ENCODE data around the gene ZNF253.
"Not testable (repeated sequence)": the region's sequence is repeated elsewhere in the genome, so short reads cannot be mapped to it uniquely, and the experiment has no call there.

The ZNF253 gene

DNA sequence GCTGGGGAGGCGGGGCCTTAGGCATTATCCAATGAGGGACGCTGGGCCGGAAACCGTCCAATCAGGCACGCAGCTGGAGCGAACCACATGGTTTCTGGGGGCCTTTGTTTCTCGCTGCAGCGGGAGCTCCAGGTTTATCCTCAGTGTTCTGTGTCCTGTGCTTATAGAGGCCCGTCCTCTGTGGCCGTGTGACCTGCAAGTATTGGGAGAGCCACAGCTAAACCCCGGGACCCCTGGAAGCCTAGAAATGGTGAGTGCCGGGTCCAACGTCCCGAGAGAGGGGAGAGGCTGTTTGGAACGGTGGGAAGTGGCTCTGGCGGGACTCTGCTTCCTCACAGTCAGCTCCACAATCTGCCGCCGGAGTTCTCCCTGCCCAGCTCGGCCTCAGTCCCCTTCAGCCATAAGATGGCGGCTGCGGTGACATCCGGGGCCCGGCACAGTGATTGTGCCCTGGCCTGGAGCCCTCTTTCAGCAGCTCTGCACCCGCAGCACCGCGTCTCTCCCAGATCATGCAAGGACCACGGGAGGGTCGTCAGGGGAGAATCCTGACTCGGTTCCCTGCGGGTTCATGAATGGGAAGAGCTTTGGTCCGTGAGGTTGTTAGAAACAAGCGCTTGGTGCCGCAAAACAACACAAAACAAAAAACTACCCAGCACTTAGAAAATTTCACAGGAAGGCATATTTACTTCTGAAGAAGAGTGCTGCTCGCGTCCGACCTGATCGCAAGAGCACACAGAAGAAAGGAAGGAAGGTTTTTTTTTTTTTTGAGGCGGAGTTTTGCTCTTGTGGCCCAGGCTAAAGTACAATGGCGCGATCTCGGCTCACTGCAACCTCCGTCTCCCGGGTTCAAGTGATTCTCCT, at the start of gene ZNF253:
ZNF253 (plus strand) TSS at position 133 of the 861 bp plus-strand sequence; CDS start at position 248, 115 bp downstream.
- H3K27ac ChIP-seq (ENCODE audit: low read length): no peak within 1 kb of the TSS
- peak within 1 kb of the TSS; percentile 90 for H3K4me3 ChIP-seq (ENCODE audit: low read length)
- H3K9me3 ChIP-seq (ENCODE audit: control insufficient read depth, insufficient read depth, low read length): no peaks in the 10 kb centered on the region
- H3K4me1 ChIP-seq (ENCODE audit: control insufficient read depth, insufficient read depth, low read length): no peaks in the 10 kb centered on the region
- peak; percentile 97 for DNase-seq (ENCODE audit: low read depth, low spot score)
- H3K27me3 ChIP-seq (ENCODE audit: control insufficient read depth, insufficient read depth, low read length): no peaks in the 10 kb centered on the region
- H3K36me3 ChIP-seq (ENCODE audit: control insufficient read depth, insufficient read depth, low read length): no peaks in the 10 kb centered on the region
- WGBS (ENCODE audit: insufficient coverage, insufficient read length): no CpG with 5 or more reads among the region's 43 CpGs

DNA sequence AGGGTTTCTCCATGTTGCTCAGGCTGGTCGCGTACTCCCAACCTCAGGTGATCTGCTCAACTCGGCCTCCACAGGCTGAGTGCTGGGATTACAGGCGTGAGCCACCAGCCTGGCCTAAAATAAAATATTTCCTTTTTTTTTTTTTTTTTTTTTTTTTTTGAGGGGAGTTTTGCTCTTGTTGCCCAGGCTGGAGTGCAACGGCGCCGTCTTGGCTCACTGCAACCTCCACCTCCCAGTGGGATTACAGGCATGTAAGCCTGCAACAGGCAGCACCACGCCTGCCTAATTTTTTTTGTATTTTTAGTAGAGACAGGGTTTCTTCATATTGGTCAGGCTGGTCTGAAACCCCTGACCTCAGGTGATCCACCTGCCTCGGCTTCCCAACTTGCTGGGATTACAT, 49.0 kb upstream of the ZNF253 start:
- no peaks in the 10 kb centered on the region for H3K9me3 ChIP-seq (ENCODE audit: control insufficient read depth, insufficient read depth, low read length)
- H3K27ac ChIP-seq (ENCODE audit: low read length): no peak overlapping the region
- no peak for DNase-seq (ENCODE audit: low read depth, low spot score)
- H3K27me3 ChIP-seq (ENCODE audit: control insufficient read depth, insufficient read depth, low read length): no peaks in the 10 kb centered on the region
- H3K4me3 ChIP-seq (ENCODE audit: low read length): no peak overlapping the region
- no peaks in the 10 kb centered on the region for H3K4me1 ChIP-seq (ENCODE audit: control insufficient read depth, insufficient read depth, low read length)
- no peaks in the 10 kb centered on the region for H3K36me3 ChIP-seq (ENCODE audit: control insufficient read depth, insufficient read depth, low read length)
- no CpG with 5 or more reads among the region's 9 CpGs for WGBS (ENCODE audit: insufficient coverage, insufficient read length)

DNA sequence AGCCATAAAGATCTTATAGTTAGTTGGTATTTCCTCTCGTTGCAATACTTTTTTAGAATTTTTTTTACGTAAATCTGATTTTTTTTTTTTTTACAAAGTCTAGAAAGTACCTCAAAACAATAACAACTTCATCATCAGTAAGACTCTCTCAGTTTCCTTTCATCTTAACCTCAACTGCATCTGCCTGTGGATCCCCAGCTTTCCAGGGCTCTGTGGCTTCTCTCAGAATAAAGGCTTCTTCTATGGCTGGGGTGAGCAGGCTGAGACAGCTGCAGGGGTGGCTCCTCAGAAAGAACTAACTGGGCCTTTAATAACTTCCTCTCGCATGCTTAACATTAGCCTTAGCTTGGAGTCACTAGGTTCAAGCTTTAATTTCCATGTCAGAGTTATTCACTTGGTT, 48.3 kb upstream of the ZNF253 start:
- no peak for DNase-seq (ENCODE audit: low read depth, low spot score)
- H3K9me3 ChIP-seq (ENCODE audit: control insufficient read depth, insufficient read depth, low read length): no peaks in the 10 kb centered on the region
- H3K4me1 ChIP-seq (ENCODE audit: control insufficient read depth, insufficient read depth, low read length): no peaks in the 10 kb centered on the region
- no peak overlapping the region for H3K27ac ChIP-seq (ENCODE audit: low read length)
- no peaks in the 10 kb centered on the region for H3K27me3 ChIP-seq (ENCODE audit: control insufficient read depth, insufficient read depth, low read length)
- WGBS (ENCODE audit: insufficient coverage, insufficient read length): no CpG with 5 or more reads among the region's 3 CpGs
- no peaks in the 10 kb centered on the region for H3K36me3 ChIP-seq (ENCODE audit: control insufficient read depth, insufficient read depth, low read length)
- H3K4me3 ChIP-seq (ENCODE audit: low read length): no peak overlapping the region

DNA sequence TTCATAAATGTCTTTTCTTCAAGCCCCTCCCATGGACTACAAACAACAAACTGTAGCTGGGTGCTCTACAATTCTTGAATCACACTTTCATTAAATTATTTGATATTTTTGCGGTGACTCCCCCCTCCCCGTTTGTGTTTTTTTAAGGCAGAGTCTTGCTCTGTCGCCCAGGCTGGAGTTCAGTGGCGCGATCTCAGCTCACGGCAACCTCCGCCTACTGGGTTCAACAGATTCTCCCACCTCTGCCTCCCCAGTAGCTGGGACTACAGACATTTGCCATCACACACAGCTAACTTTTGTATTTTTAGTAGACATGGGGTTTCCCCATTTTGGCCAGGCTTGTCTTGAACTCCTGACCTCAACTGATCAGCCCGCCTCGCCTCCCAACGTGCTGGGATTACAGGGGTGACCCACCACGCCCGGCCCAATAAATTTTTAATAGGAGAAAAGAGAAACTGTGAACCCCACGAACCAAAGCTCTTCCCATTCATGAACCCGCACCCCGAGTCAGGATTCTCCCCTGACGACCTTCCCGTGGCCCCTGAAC, 44.8 kb upstream of the ZNF253 start:
- DNase-seq (ENCODE audit: low read depth, low spot score): no peak

DNA sequence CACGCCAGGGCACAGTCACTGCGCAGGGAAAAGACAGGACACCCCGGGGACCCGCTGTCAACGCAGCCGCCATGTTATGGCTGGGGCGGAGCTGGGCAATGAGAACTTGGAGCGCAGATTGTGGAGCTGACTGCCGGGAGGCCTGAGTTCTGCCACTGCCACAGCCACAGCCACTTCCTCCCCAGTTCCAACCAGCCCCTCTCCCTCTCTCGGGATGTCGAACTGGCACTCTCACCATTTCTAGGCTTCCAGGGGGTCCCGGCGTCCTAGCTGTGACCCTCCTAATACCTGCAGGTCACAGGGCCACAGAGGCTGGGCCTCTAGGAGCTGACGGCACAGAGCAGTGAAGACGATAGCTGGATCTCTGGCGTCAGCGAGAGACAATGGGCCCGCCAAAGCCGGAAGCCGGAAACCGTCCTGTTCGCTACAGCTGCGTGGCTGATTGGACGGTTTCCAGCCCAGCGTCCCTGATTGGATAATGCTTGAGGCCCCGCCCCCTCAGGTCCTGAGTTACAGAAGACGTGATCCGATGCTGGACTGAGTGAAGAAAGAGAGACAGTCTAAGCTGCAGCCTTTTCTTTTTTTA, 44.2 kb upstream of the ZNF253 start, which contains the start of gene ZNF506:
ZNF506 (minus strand) TSS at position 385 of the 586 bp plus-strand sequence; CDS start at position 238, 147 bp downstream.
- WGBS (ENCODE audit: insufficient coverage, insufficient read length): no CpG with 5 or more reads among the region's 28 CpGs
- Histone ChIP-seq H3K36me3 (ENCODE audit: control insufficient read depth, insufficient read depth, low read length) (no peaks in the 10 kb centered on the region), H3K27ac (ENCODE audit: low read length) (no peak within 1 kb of the TSS), H3K9me3 (ENCODE audit: control insufficient read depth, insufficient read depth, low read length) (no peaks in the 10 kb centered on the region), H3K4me3 (ENCODE audit: low read length) (peak within 1 kb of the TSS; percentile 83), H3K27me3 (ENCODE audit: control insufficient read depth, insufficient read depth, low read length) (no peaks in the 10 kb centered on the region), H3K4me1 (ENCODE audit: control insufficient read depth, insufficient read depth, low read length) (no peaks in the 10 kb centered on the region)
- DNase-seq (ENCODE audit: low read depth, low spot score): peak; percentile 82

More for the DNA sequence above, 44.8 kb upstream of the ZNF253 start:
- no CpG with 5 or more reads among the region's 17 CpGs for WGBS (ENCODE audit: insufficient coverage, insufficient read length)
- H3K9me3 ChIP-seq (ENCODE audit: control insufficient read depth, insufficient read depth, low read length): no peaks in the 10 kb centered on the region
- peak overlapping the region; percentile 83; the same call in 1 of the 2 replicates for H3K4me3 ChIP-seq (ENCODE audit: low read length)
- H3K27ac ChIP-seq (ENCODE audit: low read length): no peak overlapping the region
- no peaks in the 10 kb centered on the region for H3K27me3 ChIP-seq (ENCODE audit: control insufficient read depth, insufficient read depth, low read length)
- H3K4me1 ChIP-seq (ENCODE audit: control insufficient read depth, insufficient read depth, low read length): no peaks in the 10 kb centered on the region
- H3K36me3 ChIP-seq (ENCODE audit: control insufficient read depth, insufficient read depth, low read length): no peaks in the 10 kb centered on the region

DNA sequence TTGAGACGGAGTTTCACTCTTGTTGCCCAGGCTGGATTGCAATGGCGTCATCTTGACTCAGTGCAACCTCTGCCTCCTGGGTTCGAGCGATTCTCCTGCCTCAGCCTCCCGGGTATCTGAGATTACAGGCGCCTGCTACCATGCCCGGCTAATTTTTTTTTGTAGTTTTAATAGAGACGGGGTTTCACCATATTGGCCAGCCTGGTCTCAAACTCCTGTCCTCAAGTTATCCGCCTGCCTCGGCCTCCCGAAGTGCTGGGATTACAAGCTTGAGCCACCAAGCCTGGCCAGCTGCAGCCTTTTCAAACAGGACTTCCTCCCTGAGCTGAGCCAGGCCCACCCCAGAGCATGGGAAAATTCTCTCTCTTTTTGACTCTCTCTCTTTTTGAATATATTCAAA, 43.7 kb upstream of the ZNF253 start:
- H3K4me3 ChIP-seq (ENCODE audit: low read length): peak overlapping the region; percentile 8; the same call in 1 of the 2 replicates
- not testable (repeated sequence) for H3K9me3 ChIP-seq (ENCODE audit: control insufficient read depth, insufficient read depth, low read length); H3K27ac ChIP-seq (ENCODE audit: low read length); DNase-seq (ENCODE audit: low read depth, low spot score); H3K4me1 ChIP-seq (ENCODE audit: control insufficient read depth, insufficient read depth, low read length); H3K36me3 ChIP-seq (ENCODE audit: control insufficient read depth, insufficient read depth, low read length); H3K27me3 ChIP-seq (ENCODE audit: control insufficient read depth, insufficient read depth, low read length)
- WGBS (ENCODE audit: insufficient coverage, insufficient read length): no CpG with 5 or more reads among the region's 11 CpGs

DNA sequence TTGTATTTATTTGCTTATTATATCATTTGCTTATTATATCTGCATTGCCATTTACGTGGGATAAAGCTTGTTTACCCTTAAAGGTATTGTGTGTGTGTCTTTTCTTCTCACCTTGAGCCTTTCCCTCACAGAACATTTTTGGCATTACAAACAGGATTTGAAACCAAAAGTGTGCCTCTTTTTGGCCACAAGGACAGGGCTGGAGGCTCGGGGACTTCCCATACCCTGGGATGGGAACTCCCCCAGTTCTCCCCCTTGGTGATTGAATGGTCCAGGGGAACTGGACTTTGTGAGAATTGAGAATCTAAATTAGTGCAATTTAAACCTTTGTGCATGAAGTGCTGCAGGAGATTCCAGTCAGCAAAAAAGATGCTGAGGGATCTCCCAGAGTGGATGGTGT, 41.8 kb upstream of the ZNF253 start:
- no CpG with 5 or more reads among the region's 2 CpGs for whole genome bisulfite sequencing (ENCODE audit: insufficient coverage, insufficient read length)
- Histone ChIP-seq H3K27me3 (ENCODE audit: control insufficient read depth, insufficient read depth, low read length) (no peaks in the 10 kb centered on the region), H3K36me3 (ENCODE audit: control insufficient read depth, insufficient read depth, low read length) (no peaks in the 10 kb centered on the region), H3K27ac (ENCODE audit: low read length) (no peak overlapping the region), H3K9me3 (ENCODE audit: control insufficient read depth, insufficient read depth, low read length) (no peaks in the 10 kb centered on the region; the same call in 1 of the 2 replicates), H3K4me1 (ENCODE audit: control insufficient read depth, insufficient read depth, low read length) (no peaks in the 10 kb centered on the region), H3K4me3 (ENCODE audit: low read length) (no peak overlapping the region)
- no peak for DNase-seq (ENCODE audit: low read depth, low spot score)

DNA sequence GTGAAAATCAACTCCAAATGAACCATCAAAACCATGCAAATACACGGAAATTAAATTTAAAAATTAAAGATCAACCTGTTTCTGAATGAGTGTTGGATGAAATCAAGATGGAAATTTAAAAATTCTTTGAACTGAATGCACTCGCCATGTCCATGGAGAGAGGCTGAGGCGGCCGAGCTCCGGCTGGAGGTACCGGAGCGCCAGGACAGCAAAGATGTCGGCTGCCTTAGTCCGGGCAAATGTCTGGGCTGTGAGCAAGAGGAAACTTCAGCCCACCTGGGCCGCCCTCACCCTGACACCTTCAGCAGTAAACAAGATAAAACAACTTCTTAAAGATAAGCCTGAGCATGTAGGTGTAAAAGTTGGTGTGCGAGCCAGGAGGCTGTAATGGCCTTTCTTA, 38.8 kb upstream of the ZNF253 start:
- Histone ChIP-seq H3K27me3 (ENCODE audit: control insufficient read depth, insufficient read depth, low read length) (no peaks in the 10 kb centered on the region), H3K9me3 (ENCODE audit: control insufficient read depth, insufficient read depth, low read length) (peaks cover 2% of the 10 kb centered on the region; the same call in 1 of the 2 replicates), H3K27ac (ENCODE audit: low read length) (no peak overlapping the region), H3K4me3 (ENCODE audit: low read length) (no peak overlapping the region), H3K4me1 (ENCODE audit: control insufficient read depth, insufficient read depth, low read length) (no peaks in the 10 kb centered on the region), H3K36me3 (ENCODE audit: control insufficient read depth, insufficient read depth, low read length) (no peaks in the 10 kb centered on the region)
- no peak for DNase-seq (ENCODE audit: low read depth, low spot score)
- WGBS (ENCODE audit: insufficient coverage, insufficient read length): no CpG with 5 or more reads among the region's 11 CpGs

DNA sequence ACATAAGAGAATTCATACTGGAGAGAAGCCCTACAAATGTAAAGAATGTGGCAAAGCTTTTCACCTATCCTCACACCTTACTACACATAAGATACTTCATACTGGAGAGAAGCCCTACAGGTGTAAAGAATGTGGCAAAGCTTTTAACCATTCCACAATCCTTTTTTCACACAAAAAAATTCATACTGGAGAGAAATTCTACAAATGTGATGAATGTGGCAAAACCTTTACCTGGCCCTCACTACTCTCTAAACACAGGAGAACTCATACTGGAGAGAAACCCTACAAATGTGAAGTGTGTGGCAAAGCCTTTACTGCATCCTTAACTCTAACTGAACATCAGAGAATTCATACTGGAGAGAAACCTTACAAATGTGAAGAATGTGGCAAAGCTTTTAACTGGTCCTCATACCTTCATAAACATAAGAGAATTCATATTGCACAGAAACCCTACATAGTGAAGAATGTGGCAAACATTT, 30.1 kb upstream of the ZNF253 start:
- H3K9me3 ChIP-seq (ENCODE audit: control insufficient read depth, insufficient read depth, low read length): peaks cover 2% of the 10 kb centered on the region; the same call in 1 of the 2 replicates
- no peaks in the 10 kb centered on the region for H3K27me3 ChIP-seq (ENCODE audit: control insufficient read depth, insufficient read depth, low read length)
- H3K27ac ChIP-seq (ENCODE audit: low read length): no peak overlapping the region
- DNase-seq (ENCODE audit: low read depth, low spot score): no peak
- no peak overlapping the region for H3K4me3 ChIP-seq (ENCODE audit: low read length)
- H3K36me3 ChIP-seq (ENCODE audit: control insufficient read depth, insufficient read depth, low read length): no peaks in the 10 kb centered on the region
- H3K4me1 ChIP-seq (ENCODE audit: control insufficient read depth, insufficient read depth, low read length): no peaks in the 10 kb centered on the region

DNA sequence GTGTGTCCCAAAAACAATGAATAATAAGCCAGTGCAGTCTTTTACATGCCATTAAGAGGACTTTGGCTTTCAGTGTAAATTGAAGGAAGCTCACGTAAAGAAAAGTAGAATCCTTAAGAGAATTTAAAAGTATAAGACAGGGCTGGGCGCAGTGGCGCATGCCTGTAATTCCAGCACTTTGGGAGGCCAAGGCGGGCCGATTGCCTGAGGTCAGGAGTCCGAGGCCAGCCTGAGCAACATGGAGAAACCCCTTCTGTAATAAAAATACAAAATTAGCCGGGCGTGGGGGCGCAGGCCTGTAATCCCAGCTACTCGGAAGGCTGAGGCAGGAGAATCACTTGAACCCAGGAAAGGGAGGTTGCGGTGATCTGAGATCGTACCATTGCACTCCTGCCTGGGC, 17.9 kb upstream of the ZNF253 start:
- WGBS (ENCODE audit: insufficient coverage, insufficient read length): no CpG with 5 or more reads among the region's 12 CpGs
- no peak for DNase-seq (ENCODE audit: low read depth, low spot score)
- no peaks in the 10 kb centered on the region for H3K27me3 ChIP-seq (ENCODE audit: control insufficient read depth, insufficient read depth, low read length)

More for the DNA sequence above, 17.9 kb upstream of the ZNF253 start:
- H3K4me3 ChIP-seq (ENCODE audit: low read length): no peak overlapping the region
- H3K27ac ChIP-seq (ENCODE audit: low read length): no peak overlapping the region
- no peaks in the 10 kb centered on the region for H3K36me3 ChIP-seq (ENCODE audit: control insufficient read depth, insufficient read depth, low read length)
- no peaks in the 10 kb centered on the region for H3K4me1 ChIP-seq (ENCODE audit: control insufficient read depth, insufficient read depth, low read length)
- no peaks in the 10 kb centered on the region for H3K9me3 ChIP-seq (ENCODE audit: control insufficient read depth, insufficient read depth, low read length)

All from iPS DF 6.9 (cell line).